GM12892 (cell line): ENCODE data around the gene TMEM161A.

Source experiments
- POLR2A ChIP-seq: IDR thresholded peaks from 2 replicates; pipeline ENCODE4 v1.6.1; 2011; ENCODE audit warnings: low read depth, low read length, control low read depth
- POLR2AphosphoS5 ChIP-seq: IDR thresholded peaks from 2 replicates; pipeline ENCODE4 v1.6.1; 2011; ENCODE audit warnings: low read depth, low read length, control low read depth
- TAF1 ChIP-seq: IDR thresholded peaks from 2 replicates; pipeline ENCODE4 v1.6.1; 2011; ENCODE audit warnings: low read depth, mild to moderate bottlenecking, control low read depth, low read length, borderline replicate concordance

- TF ChIP-seq POLR2A, result no peak
- TF ChIP-seq TAF1, result no peak
- TF ChIP-seq POLR2AphosphoS5, result no peak
These were observed 63.9 kb downstream of the TMEM161A start for GRCh38 chr19:19074196-19074882.
